Skeletal muscle cell (primary cell): ENCODE measurements around the gene BNC2.
A peak's percentile ranks its signal among the peaks of the same experiment; 100 is the strongest.

Experiments
- DNase-seq: peaks from one replicate; pipeline ENCODE4 v3.0.0-alpha.2; 2010; ENCODE audit warnings: low read depth
- H3K4me3 ChIP-seq: 2 replicates; pipeline ENCODE4 v1.5.1; 2011; ENCODE audit warnings: low read depth, mild to moderate bottlenecking, control low read depth, low read length, moderate library complexity

The BNC2 gene

GRCh38 chr9:16690628-16691027 lies 179.8 kb downstream of the BNC2 start:
- DNase-seq: no peak
- H3K4me3 ChIP-seq: no peak overlapping the region

GRCh38 chr9:16690205-16690604 lies 180.3 kb downstream of the BNC2 start:
- H3K4me3 ChIP-seq: no peak overlapping the region
- DNase-seq: no peak

GRCh38 chr9:16689351-16689938 lies 181.0 kb downstream of the BNC2 start:
- DNase-seq: no peak
- no peak overlapping the region for H3K4me3 ChIP-seq

DNA sequence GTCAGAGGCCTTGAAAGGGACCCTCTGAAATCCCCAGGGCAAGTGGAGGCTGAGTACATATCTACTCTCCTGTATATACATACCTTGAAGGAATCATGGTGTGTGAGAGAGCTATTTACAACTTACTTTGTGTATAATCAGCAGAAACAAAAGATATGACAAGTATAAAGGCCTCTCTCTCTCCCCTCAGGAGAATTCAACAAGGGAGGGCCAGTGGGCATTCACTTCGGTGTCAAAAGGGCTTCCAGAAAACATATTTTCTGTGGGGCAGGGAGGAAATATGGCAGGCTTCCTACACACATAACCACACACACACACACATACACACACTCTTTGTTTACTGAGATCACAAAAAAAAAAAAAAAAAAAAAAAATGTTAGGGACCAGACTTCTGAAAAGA lies 181.7 kb downstream of the BNC2 start:
- no peak overlapping the region for H3K4me3 ChIP-seq
- no peak for DNase-seq

- no peak for DNase-seq
- H3K4me3 ChIP-seq: no peak overlapping the region
Observed at GRCh38 chr9:16687678-16688369, 182.6 kb downstream of the BNC2 start.

DNA sequence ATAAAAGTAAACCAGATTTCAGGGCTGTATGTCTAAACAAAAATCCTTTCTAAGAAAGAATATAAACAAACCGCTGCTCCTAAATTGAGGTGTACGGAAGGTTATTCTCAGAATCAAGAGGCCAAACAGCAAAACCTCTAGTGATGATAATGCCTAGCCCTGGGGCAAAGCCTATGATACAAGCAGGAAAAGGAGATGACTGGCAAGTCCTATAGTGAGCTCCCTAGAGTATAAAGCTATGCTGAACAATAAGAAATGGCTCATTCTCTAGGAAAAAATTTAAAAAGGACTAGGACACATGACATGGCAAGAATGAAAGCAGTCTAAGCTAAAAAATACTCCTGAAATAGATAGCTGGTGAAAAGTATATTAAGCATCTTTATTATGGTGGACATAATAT lies 187.1 kb downstream of the BNC2 start:
- DNase-seq: no peak
- H3K4me3 ChIP-seq: no peak overlapping the region

DNA sequence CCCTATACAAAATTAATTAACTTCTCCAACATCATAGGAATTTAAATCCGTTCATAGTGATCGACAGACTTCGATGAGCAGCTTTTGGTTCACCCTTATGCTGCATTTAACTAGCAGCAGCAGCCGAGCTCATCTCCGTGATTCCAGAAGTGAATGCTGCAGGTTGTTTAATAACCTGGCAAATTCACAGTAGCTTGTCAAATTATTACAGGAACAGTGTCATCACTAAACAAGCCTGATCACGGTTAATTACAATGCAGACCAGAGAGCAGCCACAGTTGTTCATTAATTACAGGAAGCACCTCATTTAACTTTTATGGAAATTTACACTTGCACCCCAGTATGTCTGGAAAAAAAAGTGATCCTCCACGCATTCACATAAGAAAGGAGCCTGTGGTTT lies 188.2 kb downstream of the BNC2 start:
- no peak for DNase-seq
- no peak overlapping the region for H3K4me3 ChIP-seq

DNA sequence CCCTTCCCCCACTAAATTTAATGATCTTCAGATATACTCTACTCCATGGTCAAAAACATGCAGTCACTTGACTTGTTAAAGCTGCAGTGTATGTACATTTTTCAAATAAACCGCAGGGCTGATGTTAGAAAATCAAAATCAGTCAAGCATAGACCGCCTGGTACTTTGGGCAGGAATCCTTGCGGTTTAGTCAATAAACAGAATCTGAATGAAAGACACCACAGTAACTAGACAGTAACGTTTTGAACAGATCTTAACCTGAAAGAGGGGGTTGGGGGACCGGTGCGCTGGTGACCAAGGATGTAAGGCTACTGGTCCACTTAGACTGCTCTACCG lies 188.8 kb downstream of the BNC2 start:
- DNase-seq: no peak
- no peak overlapping the region for H3K4me3 ChIP-seq

GRCh38 chr9:16680975-16681651 lies 189.4 kb downstream of the BNC2 start:
- DNase-seq: no peak
- no peak overlapping the region for H3K4me3 ChIP-seq

DNA sequence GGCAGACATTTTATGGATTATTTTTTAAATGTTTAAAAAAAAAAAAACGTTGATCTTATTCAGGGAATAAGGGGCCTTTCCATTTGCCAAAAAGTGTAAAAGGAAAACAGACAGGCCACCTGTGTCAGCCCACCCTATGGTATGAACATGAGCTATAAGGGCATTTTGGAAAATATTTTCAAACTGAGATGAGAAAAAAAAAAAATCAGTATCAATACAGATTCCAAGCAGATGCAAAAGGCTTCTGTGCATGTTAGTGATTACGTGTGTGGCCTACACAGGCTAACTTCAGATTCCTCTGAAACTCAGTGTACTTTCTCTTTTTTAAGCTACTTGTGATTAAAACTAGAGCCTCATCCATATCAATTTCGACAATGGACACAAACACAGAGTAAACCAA lies 189.9 kb downstream of the BNC2 start:
- no peak overlapping the region for H3K4me3 ChIP-seq
- DNase-seq: no peak

DNA sequence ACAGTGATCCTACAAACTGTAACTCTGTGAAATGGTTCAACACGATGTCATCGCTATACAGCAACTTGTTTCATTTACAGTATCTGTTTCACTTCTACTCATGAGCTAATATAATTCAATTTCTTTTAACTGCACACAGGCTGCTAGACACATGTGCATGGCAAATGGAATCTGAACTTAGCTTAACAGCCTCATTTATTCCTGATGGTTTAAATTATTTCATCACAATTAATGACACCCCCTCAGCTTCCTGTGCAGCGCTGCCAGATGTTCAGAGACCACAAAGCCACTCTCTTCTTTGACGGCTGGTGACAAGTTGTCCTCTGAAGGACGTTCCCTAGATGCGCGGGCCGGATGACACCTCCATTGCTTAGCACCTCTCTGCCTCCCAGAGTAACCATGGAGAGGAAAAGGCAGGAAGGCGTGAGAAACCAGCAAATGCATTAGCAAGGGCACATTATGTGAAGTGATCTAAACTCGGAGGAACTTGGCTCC lies 191.1 kb downstream of the BNC2 start:
- no peak overlapping the region for H3K4me3 ChIP-seq
- DNase-seq: no peak

DNA sequence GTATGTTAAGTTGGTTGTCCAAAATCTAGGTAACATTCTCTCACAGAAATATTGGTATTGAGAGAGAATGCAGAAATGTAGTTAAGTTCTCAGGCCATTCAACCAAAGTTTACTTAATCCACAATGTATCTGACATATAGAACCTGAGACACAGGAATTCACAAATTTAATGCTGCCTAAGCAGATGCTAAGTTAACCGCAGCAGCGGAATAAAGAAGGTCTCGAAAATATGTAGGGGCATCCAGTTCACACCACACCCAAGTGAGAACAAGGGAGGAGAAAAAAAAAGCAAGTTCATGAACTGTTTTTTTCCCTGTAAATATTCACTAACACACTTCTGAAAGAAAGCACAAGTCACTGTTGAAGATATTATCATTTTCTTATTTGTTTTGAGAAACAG lies 194.0 kb downstream of the BNC2 start:
- no peak for DNase-seq
- no peak overlapping the region for H3K4me3 ChIP-seq

GRCh38 chr9:16675131-16675530 lies 195.3 kb downstream of the BNC2 start:
- H3K4me3 ChIP-seq: no peak overlapping the region
- no peak for DNase-seq

DNA sequence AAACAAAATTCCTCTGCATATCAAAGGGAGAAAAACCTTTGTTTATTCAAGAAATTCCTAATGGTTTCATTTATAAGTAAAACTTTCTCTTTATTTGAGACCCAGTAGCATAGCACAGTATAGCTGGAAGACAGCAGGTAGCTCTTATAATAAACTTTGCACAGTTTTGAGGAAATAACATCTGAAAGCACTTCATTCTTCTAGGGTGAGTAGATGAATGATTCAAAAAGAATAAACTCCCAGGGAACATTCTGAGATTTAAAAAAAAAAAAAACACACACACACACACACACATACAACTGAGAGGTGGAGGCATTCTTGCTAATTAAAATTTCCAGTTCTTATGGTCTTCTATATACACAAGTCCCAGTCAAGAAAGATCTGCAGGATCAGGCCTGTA lies 197.3 kb downstream of the BNC2 start:
- H3K4me3 ChIP-seq: no peak overlapping the region
- no peak for DNase-seq

DNA sequence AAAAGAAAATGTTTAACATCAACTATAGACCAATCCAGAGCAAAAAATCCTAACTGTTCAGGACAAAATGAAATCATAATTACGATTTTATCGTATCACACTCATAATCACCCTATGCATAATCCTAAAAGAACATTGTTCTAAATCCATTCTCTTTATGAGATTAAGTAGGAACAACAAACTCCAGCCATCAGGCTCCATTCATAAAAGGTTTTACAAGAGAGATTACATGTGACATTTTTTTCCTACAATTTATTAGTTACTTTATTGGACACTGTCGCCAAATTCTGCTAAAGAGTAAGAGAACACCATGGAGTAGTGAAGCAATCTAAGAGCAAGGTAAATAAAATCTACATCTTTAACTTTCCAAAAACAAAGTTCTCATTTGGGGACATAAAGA lies 198.0 kb downstream of the BNC2 start:
- no peak overlapping the region for H3K4me3 ChIP-seq
- DNase-seq: no peak

DNA sequence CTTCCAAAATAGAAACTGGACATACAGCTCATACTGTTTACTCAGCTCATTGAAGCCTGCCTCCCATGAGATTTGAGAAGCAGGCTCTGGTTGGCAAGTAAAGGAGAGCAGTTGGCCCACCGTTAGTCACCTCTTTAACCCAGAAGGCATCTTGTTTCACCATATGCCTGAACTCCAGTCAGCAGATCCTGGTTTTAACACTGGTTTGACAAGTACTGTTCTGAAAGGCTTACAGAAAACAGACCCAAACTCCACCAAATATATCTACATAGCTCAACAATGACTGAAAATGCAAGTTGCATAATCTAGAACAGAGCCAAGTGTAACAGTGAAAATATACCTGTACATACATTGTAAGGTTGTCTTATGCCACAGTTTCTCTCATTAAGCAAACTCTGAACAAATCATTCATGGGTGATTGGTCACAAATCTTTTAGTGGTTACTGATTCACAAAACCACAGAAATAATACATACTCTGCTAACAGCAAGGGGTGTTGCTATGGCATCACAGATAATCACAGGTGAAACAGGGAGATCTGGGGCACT lies 198.8 kb downstream of the BNC2 start:
- peak; percentile 95 for DNase-seq
- no peak overlapping the region for H3K4me3 ChIP-seq

DNA sequence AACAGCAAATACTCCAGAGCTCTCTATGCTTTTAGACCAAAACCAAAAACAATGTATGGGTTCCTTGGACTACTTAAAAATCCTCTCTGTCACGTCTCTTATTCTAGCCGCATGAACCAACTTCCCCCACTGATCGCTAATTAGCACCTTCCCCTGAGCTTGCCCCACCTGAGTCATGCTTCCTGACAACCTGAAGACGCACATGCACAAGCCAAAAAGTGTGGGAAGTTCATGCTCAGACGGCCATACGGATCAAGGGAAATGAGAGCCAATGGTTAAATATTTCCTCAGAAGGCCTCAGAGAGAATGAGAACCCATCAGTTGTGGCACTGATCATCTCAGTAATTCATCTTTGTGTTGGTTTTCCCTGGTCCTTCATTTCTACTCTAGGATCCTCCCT lies 199.7 kb downstream of the BNC2 start:
- no peak overlapping the region for H3K4me3 ChIP-seq
- no peak for DNase-seq

DNA sequence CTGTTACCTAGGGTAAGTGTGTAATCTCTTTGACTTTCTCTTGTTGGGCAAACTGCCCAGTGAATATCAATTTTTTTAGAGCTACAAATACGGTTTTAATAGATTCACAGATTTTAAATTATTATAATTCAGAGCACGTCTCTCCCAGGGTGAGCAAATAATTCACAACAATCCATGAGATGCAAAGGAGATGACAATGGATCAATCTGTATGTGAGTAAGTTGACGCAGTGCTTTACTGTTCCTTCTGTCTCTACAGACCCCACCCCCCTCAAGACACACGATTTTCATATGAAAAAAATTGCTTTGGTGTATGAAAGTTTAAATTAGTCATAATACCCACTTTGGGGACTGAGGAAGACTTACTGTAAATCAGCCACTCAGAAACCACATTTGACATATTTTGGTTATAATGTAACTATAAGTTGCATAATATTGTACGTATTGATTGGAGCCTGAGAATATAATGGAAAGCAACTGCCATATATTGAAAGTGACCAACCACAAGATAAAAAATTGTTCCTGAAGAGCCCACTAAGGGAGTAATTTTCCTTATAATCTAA lies 201.7 kb downstream of the BNC2 start:
- no peak overlapping the region for H3K4me3 ChIP-seq
- DNase-seq: no peak

GRCh38 chr9:16664211-16664610 lies 206.3 kb downstream of the BNC2 start:
- no peak overlapping the region for H3K4me3 ChIP-seq
- DNase-seq: no peak

- H3K4me3 ChIP-seq: no peak overlapping the region
- no peak for DNase-seq
Observed at GRCh38 chr9:16661816-16662215, 208.7 kb downstream of the BNC2 start.
